OCI-LY7 (cell line): ENCODE results near the gene ACBD5.

Experiments
- EZH2phosphoT487 ChIP-seq: fragments of 200-600 bp; sonication (generic); IDR thresholded peaks from 2 replicates; pipeline ENCODE4 v1.6.1; 2018; ENCODE audit warnings: low read depth, borderline replicate concordance, mild to moderate bottlenecking, mixed run types, antibody characterized with exemption, low read length, moderate library complexity, mixed read lengths
- TF ChIP-seq, protein P1 (sequence below): fragments of 200-600 bp; sonication (generic); conservative IDR thresholded peaks from 2 replicates; pipeline ENCODE4 v1.5.1; 2014; ENCODE audit warnings: mild to moderate bottlenecking, antibody characterized with exemption, low read length, moderate library complexity, mixed read lengths

DNA sequence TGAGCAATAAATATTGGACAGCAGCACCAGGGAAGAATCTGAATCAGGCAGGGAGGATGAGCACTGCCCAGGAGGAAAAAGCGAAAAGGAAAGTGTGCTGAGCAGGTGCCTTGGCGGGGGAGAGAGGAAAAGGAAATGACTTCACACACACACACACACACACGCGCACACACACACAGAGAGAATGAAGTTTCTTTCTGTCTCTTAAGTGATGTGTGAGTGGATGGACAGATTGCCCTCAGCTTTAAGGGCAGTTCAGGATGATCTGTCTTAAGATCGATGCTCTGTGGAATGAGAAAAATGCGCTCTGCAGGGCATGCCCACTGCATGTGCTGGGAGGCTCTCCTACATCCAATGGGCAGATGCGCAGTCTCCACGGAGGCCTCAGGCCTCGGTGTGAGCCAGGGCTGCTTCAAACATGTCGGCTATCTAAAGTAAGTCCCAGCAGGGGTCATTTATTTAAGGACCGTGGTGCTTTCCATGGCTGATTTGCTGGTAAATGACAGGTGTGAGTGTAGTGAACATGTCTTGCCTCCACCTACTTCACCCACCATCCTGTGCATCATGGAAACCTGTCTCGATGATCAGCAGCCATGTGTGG is 2.5 kb upstream of the ACBD5 start:
- TF ChIP-seq, protein P1, sequence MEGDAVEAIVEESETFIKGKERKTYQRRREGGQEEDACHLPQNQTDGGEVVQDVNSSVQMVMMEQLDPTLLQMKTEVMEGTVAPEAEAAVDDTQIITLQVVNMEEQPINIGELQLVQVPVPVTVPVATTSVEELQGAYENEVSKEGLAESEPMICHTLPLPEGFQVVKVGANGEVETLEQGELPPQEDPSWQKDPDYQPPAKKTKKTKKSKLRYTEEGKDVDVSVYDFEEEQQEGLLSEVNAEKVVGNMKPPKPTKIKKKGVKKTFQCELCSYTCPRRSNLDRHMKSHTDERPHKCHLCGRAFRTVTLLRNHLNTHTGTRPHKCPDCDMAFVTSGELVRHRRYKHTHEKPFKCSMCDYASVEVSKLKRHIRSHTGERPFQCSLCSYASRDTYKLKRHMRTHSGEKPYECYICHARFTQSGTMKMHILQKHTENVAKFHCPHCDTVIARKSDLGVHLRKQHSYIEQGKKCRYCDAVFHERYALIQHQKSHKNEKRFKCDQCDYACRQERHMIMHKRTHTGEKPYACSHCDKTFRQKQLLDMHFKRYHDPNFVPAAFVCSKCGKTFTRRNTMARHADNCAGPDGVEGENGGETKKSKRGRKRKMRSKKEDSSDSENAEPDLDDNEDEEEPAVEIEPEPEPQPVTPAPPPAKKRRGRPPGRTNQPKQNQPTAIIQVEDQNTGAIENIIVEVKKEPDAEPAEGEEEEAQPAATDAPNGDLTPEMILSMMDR = no peak
- TF ChIP-seq EZH2phosphoT487 = no peak
